OCI-LY3 (cell line): Measurements from ENCODE around the gene SIX1.
A peak's percentile ranks its signal among the peaks of the same experiment; 100 is the strongest.

ENCODE experiments used
- H2AFZ ChIP-seq: fragments of 200-600, 300-600 bp; shearing (Covaris generic); 2 replicates; pipeline ENCODE4 v1.6.0; 2014; ENCODE audit warnings: antibody characterized with exemption, low read depth, low read length
- H3K27ac ChIP-seq: fragments of 200-600, 300-600 bp; sonication (generic); 2 replicates; pipeline ENCODE4 v1.5.1; 2014; ENCODE audit warnings: mild to moderate bottlenecking, low read length, moderate library complexity, mixed read lengths
- H3K27me3 ChIP-seq: fragments of 200-600, 300-600 bp; sonication (generic); 2 replicates; pipeline ENCODE4 v1.6.1; 2014; ENCODE audit warnings: low read depth, low read length, mixed read lengths
- H3K36me3 ChIP-seq: fragments of 200-600, 300-600 bp; sonication (generic); replicated peaks from 2 replicates; pipeline ENCODE3; 2014; ENCODE audit warnings: low read depth, low read length, mixed read lengths
- H3K4me1 ChIP-seq: fragments of 300-600, 200-600 bp; sonication (generic); 2 replicates; pipeline ENCODE4 v1.6.1; 2014; ENCODE audit warnings: low read length, mixed read lengths
- H3K4me2 ChIP-seq: fragments of 200-600, 300-600 bp; sonication (generic); 2 replicates; pipeline ENCODE4 v1.6.1; 2014; ENCODE audit warnings: low read length, mixed read lengths
- H3K4me3 ChIP-seq: fragments of 300-600, 200-600 bp; sonication (generic); 2 replicates; pipeline ENCODE4 v1.5.1; 2014; ENCODE audit warnings: antibody characterized with exemption, mild to moderate bottlenecking, low read length, moderate library complexity
- H3K79me2 ChIP-seq: fragments of 300-600, 200-600 bp; shearing (Covaris generic); 2 replicates; pipeline ENCODE4 v1.6.1; 2014; ENCODE audit warnings: mild to moderate bottlenecking, low read length, mixed read lengths
- H3K9ac ChIP-seq: fragments of 300-600, 200-600 bp; shearing (Covaris generic); 2 replicates; pipeline ENCODE4 v1.6.0; 2014; ENCODE audit warnings: mild to moderate bottlenecking, low read length, moderate library complexity
- H3K9me3 ChIP-seq: fragments of 200-600, 300-600 bp; shearing (Covaris generic); 2 replicates; pipeline ENCODE4 v1.6.1; 2014; ENCODE audit warnings: low read length, mixed read lengths; ENCODE audit not compliant: insufficient read depth
- H4K20me1 ChIP-seq: fragments of 200-600, 300-600 bp; sonication (generic); 2 replicates; pipeline ENCODE4 v1.6.1; 2016; ENCODE audit warnings: low read length, mixed read lengths; ENCODE audit not compliant: insufficient read depth
- CTCF ChIP-seq: fragments of 200-600, 300-600 bp; sonication (generic); IDR thresholded peaks from 2 replicates; pipeline ENCODE4 v1.5.1; 2014; ENCODE audit warnings: antibody characterized with exemption, low read length, low read depth
- EZH2phosphoT487 ChIP-seq: fragments of 200-600 bp; shearing (Covaris generic); IDR thresholded peaks from 2 replicates; pipeline ENCODE4 v1.6.1; 2018; ENCODE audit warnings: antibody characterized with exemption, mixed run types, low read depth

The SIX1 gene

GRCh38 chr14:60662982-60663381 is 13.7 kb upstream of the SIX1 start:
- no peaks in the 10 kb centered on the region for H3K79me2 ChIP-seq
- H3K4me3 ChIP-seq = no peak overlapping the region
- no peak overlapping the region for H3K9ac ChIP-seq
- H3K27me3 ChIP-seq = no peaks in the 10 kb centered on the region
- H3K4me2 ChIP-seq = no peak overlapping the region
- H3K4me1 ChIP-seq = peaks cover 16% of the 10 kb centered on the region
- H3K27ac ChIP-seq = no peak overlapping the region
- TF ChIP-seq CTCF = no peak
- TF ChIP-seq EZH2phosphoT487 = no peak
- H3K9me3 ChIP-seq = no peaks in the 10 kb centered on the region
- H2AFZ ChIP-seq = no peak overlapping the region
- no peaks in the 10 kb centered on the region for H4K20me1 ChIP-seq
- H3K36me3 ChIP-seq = no peaks in the 10 kb centered on the region

DNA sequence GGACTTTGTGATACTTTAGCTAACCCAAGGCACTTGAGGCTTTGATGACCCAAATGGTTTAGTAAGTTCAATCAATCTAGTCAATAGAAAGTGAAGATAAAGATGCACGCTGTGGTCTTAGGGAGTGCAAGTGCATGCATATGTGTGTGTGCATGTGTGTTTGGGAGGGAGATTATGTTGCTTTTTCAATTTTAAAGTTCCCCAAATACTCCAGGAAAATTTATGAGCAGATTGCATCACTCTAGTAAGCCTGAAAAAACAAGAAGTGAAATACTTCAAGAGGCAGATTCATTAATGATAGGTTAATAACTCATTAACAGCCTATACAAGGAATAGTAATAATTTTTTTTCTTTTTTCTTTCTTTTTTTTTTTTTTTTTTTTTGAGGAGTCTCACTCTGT is 12.4 kb upstream of the SIX1 start:
- Histone ChIP-seq H3K36me3 (no peaks in the 10 kb centered on the region), H3K79me2 (no peaks in the 10 kb centered on the region), H2AFZ (no peak overlapping the region), H3K9me3 (no peaks in the 10 kb centered on the region), H4K20me1 (no peaks in the 10 kb centered on the region), H3K27ac (no peak overlapping the region), H3K27me3 (no peaks in the 10 kb centered on the region), H3K4me2 (no peak overlapping the region), H3K4me3 (no peak overlapping the region), H3K4me1 (peaks cover 21% of the 10 kb centered on the region), H3K9ac (no peak overlapping the region)
- no peak for TF ChIP-seq EZH2phosphoT487
- TF ChIP-seq CTCF = no peak

- TF ChIP-seq EZH2phosphoT487 (no peak), CTCF (no peak)
- Histone ChIP-seq H3K4me3 (no peak overlapping the region), H3K36me3 (no peaks in the 10 kb centered on the region), H3K27ac (no peak overlapping the region), H3K4me1 (peaks cover 23% of the 10 kb centered on the region), H2AFZ (no peak overlapping the region), H3K4me2 (no peak overlapping the region), H3K27me3 (0 out of 2 replicates have a peak, but pooled peaks cover 3% of the 10 kb centered on the region), H3K79me2 (no peaks in the 10 kb centered on the region), H3K9me3 (no peaks in the 10 kb centered on the region), H3K9ac (no peak overlapping the region), H4K20me1 (no peaks in the 10 kb centered on the region)
Measured at GRCh38 chr14:60658909-60659585, 9.8 kb upstream of the SIX1 start.

DNA sequence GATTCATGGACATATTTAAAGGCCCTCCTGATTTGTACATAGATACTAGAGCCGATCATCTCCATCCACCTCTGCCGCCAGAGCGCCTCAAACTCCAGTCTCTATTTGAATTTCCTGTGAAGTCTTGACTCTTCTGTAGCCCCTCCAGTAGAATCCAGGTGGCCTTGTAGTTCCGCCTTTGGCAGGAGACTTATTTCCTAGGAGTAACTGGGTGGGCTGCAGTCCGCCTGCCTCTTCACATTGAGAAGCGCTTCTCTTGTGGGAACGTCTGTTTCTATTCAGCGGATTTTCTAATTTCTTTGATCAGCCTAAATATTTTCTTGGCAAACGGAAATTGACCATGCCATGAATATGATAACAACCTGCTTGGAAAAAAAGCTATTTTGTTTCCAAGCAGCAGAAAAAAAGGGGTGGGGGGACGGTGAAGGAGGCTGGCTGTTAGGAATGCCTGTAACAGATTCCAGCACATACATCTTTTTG is 9.0 kb upstream of the SIX1 start:
- peak overlapping the region; percentile 94; the same call in 1 of the 2 replicates for H2AFZ ChIP-seq
- H3K27me3 ChIP-seq = 0 out of 2 replicates have a peak, but pooled peaks cover 3% of the 10 kb centered on the region
- H3K4me3 ChIP-seq = peak overlapping the region; percentile 91
- no peaks in the 10 kb centered on the region for H3K36me3 ChIP-seq
- no peak overlapping the region for H3K27ac ChIP-seq
- H3K9me3 ChIP-seq = no peaks in the 10 kb centered on the region
- peak overlapping the region; percentile 94 for H3K4me2 ChIP-seq
- peak overlapping the region; percentile 88; the same call in 1 of the 2 replicates for H3K9ac ChIP-seq
- H4K20me1 ChIP-seq = no peaks in the 10 kb centered on the region
- no peaks in the 10 kb centered on the region for H3K79me2 ChIP-seq
- TF ChIP-seq EZH2phosphoT487 (no peak), CTCF (no peak)
- peaks cover 23% of the 10 kb centered on the region for H3K4me1 ChIP-seq
